Activated CD8-positive, alpha-beta memory T cell treated with anti-CD3 and anti-CD28 coated beads, Interleukin-2, amount 50 U/mL, for 1 hour (primary cell): Measurements from ENCODE around the gene SPATA2L.
"Not testable (repeated sequence)": the region's sequence is repeated elsewhere in the genome, so short reads cannot be mapped to it uniquely, and the experiment has no call there.

ENCODE experiments used
- DNase-seq: peaks from one replicate; pipeline ENCODE4 v3.0.0-alpha.2; 2020; ENCODE audit errors: extremely low read depth

SPATA2L gene

GRCh38 chr16:89706518-89707260 is 5.2 kb upstream of the SPATA2L start:
- DNase-seq, result no peak

DNA sequence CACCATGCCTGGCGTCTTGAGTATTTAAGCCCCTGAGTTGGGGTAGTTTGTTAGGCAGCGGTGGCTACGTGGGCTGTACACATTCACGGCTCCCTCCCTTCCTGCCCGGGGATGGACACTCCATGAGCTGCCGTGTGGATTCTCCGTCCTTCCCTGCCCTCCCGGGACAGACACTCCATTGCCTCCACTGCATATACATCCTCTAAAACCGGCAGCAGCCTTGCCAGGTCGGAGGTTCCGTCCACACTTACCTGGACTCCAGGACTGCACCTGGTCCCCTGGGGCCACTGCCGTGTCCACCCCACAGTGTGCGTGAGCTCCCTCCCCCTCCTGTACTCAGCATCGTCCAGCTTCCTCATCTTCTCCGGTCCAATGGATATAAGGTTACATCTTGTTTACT is 3.5 kb upstream of the SPATA2L start:
- no peak for DNase-seq

DNA sequence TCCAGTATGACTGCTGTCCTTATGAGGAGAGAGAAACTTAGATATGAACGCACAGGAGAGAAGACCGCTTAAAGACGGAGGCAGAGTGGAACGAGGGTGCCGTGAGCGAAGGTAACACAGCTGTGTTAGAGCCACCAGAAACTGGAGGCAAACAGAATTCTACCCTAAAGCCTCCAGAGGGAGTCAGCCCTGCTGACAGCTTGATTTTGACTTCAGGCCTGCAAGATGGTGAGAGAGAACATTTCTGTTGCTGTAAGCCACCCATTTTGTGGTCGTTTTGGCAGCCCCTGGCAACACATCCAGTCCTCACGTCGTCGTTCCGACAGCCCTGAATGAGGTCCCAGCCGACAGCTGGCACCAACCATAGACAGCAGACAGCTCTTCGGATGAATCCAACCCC is 2.8 kb upstream of the SPATA2L start:
- DNase-seq, result no peak

GRCh38 chr16:89700649-89701424 is 668 bp downstream of the SPATA2L start:
- DNase-seq, result no peak

DNA sequence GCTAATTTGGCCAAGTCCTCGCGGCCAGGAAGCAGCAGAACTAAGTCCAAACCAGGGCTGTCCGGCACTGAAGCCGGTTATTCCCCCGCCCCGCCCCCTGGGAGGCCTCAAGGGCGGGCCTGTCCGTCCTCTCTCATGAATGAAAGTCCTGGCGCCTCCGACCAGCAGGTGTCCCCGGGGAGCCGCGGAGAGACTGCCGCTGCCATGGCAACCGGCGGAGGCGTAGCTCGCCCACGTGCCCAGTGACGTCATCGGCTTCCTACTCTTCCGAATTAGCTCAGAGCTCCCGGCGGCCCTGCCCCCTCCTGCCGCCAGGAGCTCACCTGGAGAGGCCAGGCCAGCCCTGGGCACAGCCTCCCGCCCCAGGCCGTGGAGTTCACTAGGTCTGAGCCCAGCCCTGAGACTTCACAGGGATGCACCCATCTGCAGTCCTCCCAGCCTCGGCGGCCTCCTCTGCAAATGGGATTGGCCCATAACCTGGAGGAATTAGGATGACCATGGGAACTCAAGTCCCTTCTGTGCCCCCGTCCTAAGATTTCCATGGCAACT is 1.3 kb downstream of the SPATA2L start:
- DNase-seq, result peak; percentile 95

DNA sequence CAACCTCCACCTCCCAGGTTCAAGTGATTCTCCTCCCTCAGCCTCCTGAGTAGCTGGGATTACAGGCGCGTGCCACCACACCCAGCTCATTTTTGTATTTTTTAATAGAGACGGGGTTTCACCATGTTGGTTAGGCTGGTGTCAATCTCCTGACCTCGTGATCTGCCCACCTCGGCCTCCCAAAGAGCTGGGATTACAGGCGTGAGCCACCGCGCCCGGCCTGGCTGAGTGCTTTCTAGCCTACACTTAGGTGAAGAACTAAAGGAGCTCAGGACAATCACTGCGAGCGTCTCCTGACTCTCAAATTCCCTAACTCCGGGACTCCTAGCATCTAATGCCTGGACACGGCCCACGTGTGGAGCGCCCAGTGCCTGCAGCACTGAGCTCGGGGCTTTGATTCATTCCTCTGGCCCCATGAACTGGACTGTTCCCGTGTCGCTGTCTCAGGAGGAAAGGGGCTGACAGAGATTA is 1.8 kb downstream of the SPATA2L start:
- not testable (repeated sequence) for DNase-seq

GRCh38 chr16:89698717-89699116 is 2.8 kb downstream of the SPATA2L start:
- DNase-seq, result not testable (repeated sequence)

DNA sequence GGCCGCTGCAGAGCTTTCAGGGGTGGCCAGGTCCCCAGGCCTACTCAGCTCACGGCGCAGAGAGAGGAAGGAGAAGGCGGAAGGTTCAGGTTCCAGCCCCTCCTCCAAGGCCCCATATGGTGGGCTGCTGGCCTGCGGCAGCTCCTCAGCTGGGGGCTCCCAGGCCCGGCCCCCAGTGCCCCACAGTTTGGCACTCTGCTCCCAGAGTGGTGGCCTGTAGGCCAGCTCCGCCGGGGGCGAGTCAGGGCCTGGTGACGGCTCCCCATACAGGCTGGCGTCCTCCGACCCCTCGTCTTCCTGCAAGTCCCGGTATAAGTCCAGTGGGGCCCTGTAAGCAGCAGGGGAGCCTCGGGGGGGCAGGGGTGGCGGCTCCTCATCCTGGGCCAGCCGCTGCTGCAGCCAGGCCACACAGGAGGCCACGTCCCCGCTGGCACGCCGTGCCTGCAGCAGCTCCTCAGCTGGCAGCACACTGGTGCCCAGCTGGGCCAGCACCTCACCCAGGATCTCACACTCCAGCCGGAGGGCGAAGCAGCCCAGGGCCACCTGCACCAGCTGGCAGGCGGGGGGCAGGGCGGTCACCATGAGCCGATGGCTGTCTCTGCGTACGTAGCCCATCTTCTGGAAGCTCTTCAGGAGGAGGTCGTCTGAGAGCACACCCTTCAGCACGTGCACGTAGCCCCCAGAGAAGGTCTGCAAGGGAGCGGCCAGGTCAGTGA is 3.7 kb downstream of the SPATA2L start:
- DNase-seq, result no peak

DNA sequence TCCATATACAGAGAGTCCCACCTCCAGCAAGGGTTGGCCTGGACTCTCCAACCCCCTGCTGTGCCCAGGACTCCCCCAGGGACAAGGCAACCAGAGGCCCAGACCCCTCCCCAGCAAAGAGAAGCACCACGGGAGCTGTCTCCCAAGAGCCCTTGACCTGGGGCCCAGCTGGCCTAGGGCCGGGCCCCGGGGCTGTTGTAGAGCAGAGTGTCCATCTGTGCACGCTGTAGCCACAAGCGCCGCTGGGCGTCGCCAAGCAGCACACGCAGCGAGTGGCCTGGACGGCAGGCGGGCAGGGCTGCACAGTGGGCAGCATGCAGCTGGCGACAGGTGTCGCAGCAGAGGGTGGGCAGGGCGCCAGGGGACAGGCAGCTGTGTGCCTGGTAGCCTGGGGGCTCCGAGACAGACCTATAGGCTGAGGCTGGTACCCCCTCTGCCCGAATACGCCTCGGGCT is 4.3 kb downstream of the SPATA2L start:
- DNase-seq, result no peak

GRCh38 chr16:89696670-89697128 is 4.8 kb downstream of the SPATA2L start:
- DNase-seq, result no peak

- DNase-seq, result no peak
Observed at GRCh38 chr16:89695875-89696669, 5.4 kb downstream of the SPATA2L start.

GRCh38 chr16:89695086-89695874 is 6.2 kb downstream of the SPATA2L start:
- DNase-seq, result no peak

DNA sequence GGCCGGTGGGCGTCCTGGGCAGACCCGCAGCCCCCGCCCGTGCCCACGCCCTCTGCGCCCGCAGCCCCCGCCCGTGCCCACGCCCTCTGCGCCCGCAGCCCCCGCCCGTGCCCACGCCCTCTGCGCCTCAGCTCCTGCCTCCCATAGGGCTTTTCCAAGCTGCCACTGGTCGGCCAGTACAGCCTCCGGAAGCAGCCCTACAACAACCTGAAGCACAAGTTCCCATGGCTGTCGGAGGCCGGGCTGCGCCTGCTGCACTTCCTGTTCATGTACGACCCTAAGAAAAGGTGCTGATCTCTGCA is 6.8 kb downstream of the SPATA2L start:
- not testable (repeated sequence) for DNase-seq

GRCh38 chr16:89693931-89694783 is 7.3 kb downstream of the SPATA2L start:
- no peak for DNase-seq

DNA sequence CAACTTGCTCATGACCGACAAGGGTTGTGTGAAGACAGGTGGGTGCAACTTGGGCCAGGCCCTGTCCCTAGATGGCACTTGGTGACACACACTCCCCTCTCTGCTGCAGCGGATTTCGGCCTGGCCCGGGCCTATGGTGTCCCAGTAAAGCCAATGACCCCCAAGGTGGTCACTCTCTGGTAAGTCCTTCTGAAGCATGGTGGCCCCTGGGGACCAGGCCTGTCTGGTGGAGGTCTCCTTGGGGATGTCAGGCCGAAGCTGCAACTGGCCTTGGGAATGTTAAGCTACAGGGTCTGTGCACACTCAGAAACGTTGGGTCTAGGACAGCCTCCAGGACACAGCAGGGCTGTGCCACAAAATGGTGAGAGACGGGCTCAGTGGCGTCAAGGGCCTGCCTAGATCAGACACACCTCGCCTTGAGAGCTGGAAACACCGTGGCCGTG is 8.2 kb downstream of the SPATA2L start:
- DNase-seq, result no peak

DNA sequence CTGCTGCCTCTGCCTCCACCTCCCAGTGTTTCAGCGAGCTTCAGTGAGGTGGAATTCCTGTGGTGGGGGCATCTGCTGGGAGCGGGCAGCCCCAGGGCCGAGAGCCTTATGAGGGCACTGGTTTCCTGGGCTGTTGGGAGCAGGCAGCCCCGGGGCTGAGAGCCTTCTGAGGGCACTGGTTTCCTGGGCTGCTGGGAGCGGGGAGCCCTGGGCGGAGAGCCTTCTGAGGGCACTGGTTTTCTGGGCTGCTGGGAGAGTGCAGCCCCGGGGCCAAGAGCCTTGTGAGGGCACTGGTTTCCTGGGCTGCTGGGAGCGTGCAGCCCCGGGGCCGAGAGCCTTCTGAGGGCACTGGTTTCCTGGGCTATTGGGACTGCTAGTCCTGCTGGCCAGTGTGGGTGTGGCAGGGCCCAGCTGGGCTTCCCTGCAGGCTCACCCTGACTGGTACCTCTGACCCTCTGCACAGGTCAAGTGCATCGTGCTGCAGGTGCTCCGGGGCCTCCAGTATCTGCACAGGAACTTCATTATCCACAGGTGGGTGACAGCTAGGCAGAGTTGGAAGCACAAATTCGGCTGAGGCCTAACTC is 9.4 kb downstream of the SPATA2L start:
- DNase-seq, result no peak

GRCh38 chr16:89691231-89691985 is 10.1 kb downstream of the SPATA2L start:
- DNase-seq, result no peak

DNA sequence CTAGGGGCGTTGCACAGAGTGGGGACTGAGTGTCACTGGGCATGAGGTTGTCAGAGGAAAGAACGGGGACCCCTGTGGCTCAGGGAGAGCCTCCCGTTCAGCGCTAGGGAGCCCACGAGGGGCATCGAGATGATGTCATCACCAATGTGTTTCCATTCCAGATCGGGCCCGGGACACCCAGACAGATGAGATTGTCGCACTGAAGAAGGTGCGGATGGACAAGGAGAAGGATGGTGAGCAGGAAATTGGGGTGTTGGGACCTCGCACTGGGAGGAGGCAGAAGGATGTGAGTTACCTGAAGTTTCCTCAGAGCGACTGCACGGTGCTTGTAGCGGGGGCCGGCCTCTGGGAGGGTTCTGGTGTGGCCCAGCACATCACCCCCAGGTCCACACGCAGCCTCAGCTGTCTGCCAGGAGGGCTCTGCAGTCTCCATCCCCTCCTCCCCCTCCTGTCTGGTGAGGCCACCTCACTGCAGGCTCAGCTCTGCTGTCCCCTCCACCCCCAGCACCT is 11.1 kb downstream of the SPATA2L start:
- no peak for DNase-seq
